OCI-LY7 (cell line): ENCODE results near the gene NUDT22.

ENCODE experiments used
- CTCF ChIP-seq: fragments of 200-600 bp; sonication (generic); conservative IDR thresholded peaks from 2 replicates; pipeline ENCODE4 v1.5.1; 2014; ENCODE audit warnings: mild to moderate bottlenecking, antibody characterized with exemption, low read length, moderate library complexity, mixed read lengths
- EZH2phosphoT487 ChIP-seq: fragments of 200-600 bp; sonication (generic); IDR thresholded peaks from 2 replicates; pipeline ENCODE4 v1.6.1; 2018; ENCODE audit warnings: low read depth, borderline replicate concordance, mild to moderate bottlenecking, mixed run types, antibody characterized with exemption, low read length, moderate library complexity, mixed read lengths

GRCh38 chr11:64253481-64253880, 27.4 kb downstream of the NUDT22 start:
- TF ChIP-seq EZH2phosphoT487 (no peak), CTCF (no peak)
